IMR-90 (cell line): ENCODE measurements around the gene PRKG2.

Experiments
- BHLHE40 ChIP-seq: fragments of 150-350 bp; IDR thresholded peaks from 2 replicates; pipeline ENCODE4 v1.6.1; 2016; ENCODE audit warnings: mild to moderate bottlenecking, low read depth, low read length
- CEBPB ChIP-seq: IDR thresholded peaks from 2 replicates; pipeline ENCODE4 v1.6.1; 2012; ENCODE audit warnings: low read depth, low read length, improper control_type of control experiment
- CHD1 ChIP-seq: IDR thresholded peaks from 2 replicates; pipeline ENCODE4 v1.6.1; 2012; ENCODE audit warnings: low read depth, low read length, improper control_type of control experiment
- CTCF ChIP-seq: conservative IDR thresholded peaks from 2 replicates; pipeline ENCODE4 v1.5.1; 2012; ENCODE audit warnings: mild to moderate bottlenecking, low read depth, low read length, improper control_type of control experiment
- MAZ ChIP-seq: IDR thresholded peaks from 2 replicates; pipeline ENCODE4 v1.6.1; 2012; ENCODE audit warnings: low read depth, mild to moderate bottlenecking, low read length, improper control_type of control experiment, moderate library complexity, borderline replicate concordance
- NFE2L2 ChIP-seq: fragments of 150-350 bp; IDR thresholded peaks from 2 replicates; pipeline ENCODE4 v1.6.1; 2016; ENCODE audit warnings: low read depth, mild to moderate bottlenecking, low read length
- POLR2A ChIP-seq: IDR thresholded peaks from 2 replicates; pipeline ENCODE4 v1.6.1; 2012; ENCODE audit warnings: mild to moderate bottlenecking, low read depth, low read length
- RAD21 ChIP-seq: IDR thresholded peaks from 2 replicates; pipeline ENCODE4 v1.6.1; 2012; ENCODE audit warnings: low read length, improper control_type of control experiment
- RCOR1 ChIP-seq: IDR thresholded peaks from 2 replicates; pipeline ENCODE4 v1.6.1; 2012; ENCODE audit warnings: mild to moderate bottlenecking, low read length, improper control_type of control experiment; ENCODE audit not compliant: insufficient replicate concordance
- RFX5 ChIP-seq: IDR thresholded peaks from 2 replicates; pipeline ENCODE4 v1.8.0; 2012; ENCODE audit warnings: low read depth, mild to moderate bottlenecking, low read length, moderate library complexity
- SMC3 ChIP-seq: fragments of 150-350 bp; IDR thresholded peaks from 2 replicates; pipeline ENCODE4 v1.6.1; 2016; ENCODE audit warnings: low read depth, mild to moderate bottlenecking, antibody characterized with exemption, low read length, moderate library complexity
- TF ChIP-seq, protein P1 (sequence below): fragments of 150-350 bp; IDR thresholded peaks from 2 replicates; pipeline ENCODE4 v1.6.1; 2017; ENCODE audit warnings: mild to moderate bottlenecking, antibody characterized with exemption, low read length, low read depth

- no peak for TF ChIP-seq CTCF
- no peak for TF ChIP-seq BHLHE40
- TF ChIP-seq SMC3 = no peak
- no peak for TF ChIP-seq POLR2A
- no peak for TF ChIP-seq RAD21
- no peak for TF ChIP-seq MAZ
- TF ChIP-seq RFX5 = no peak
- TF ChIP-seq, protein P1, sequence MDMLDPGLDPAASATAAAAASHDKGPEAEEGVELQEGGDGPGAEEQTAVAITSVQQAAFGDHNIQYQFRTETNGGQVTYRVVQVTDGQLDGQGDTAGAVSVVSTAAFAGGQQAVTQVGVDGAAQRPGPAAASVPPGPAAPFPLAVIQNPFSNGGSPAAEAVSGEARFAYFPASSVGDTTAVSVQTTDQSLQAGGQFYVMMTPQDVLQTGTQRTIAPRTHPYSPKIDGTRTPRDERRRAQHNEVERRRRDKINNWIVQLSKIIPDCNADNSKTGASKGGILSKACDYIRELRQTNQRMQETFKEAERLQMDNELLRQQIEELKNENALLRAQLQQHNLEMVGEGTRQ = no peak
- no peak for TF ChIP-seq CEBPB
- no peak for TF ChIP-seq RCOR1
- TF ChIP-seq NFE2L2 = no peak
- TF ChIP-seq CHD1 = no peak
These were observed 153.7 kb downstream of the PRKG2 start for GRCh38 chr4:81061344-81061730.
